Hypothalamus (tissue), 51 donors: ENCODE results near the gene COQ7.
A peak's percentile ranks its signal among the peaks of the same experiment; 100 is the strongest.

Experiments used
- DNase-seq, 51 donors: peaks; one replicate each; lab custom pipeline; 2025; lab: John Stamatoyannopoulos, UW

COQ7 gene

GRCh38 chr16:19067349-19068236, at the start of gene COQ7:
COQ7 (plus strand) TSS chr16:19067614; CDS start chr16:19067665, 51 bp downstream.
- peak; percentile 87 to 99 (median 95) for DNase-seq

- no peak for DNase-seq
Measured at GRCh38 chr16:19020689-19021088, 46.7 kb upstream of the COQ7 start.

- no peak for DNase-seq
Measured at GRCh38 chr16:19021747-19022146, 45.7 kb upstream of the COQ7 start.

- no peak for DNase-seq
Measured at GRCh38 chr16:19027416-19027815, 40.0 kb upstream of the COQ7 start.

GRCh38 chr16:19029980-19030379, 37.4 kb upstream of the COQ7 start:
- DNase-seq: no peak

- no peak for DNase-seq
Measured at GRCh38 chr16:19031738-19032137, 35.7 kb upstream of the COQ7 start.

- DNase-seq: no peak
Measured at GRCh38 chr16:19033761-19034160, 33.7 kb upstream of the COQ7 start.

GRCh38 chr16:19040400-19040799, 27.0 kb upstream of the COQ7 start:
- no peak for DNase-seq

- no peak for DNase-seq
Measured at GRCh38 chr16:19044769-19045168, 22.6 kb upstream of the COQ7 start.

- no peak for DNase-seq
Measured at GRCh38 chr16:19046062-19046461, 21.4 kb upstream of the COQ7 start.

GRCh38 chr16:19062706-19063105, 4.7 kb upstream of the COQ7 start:
- DNase-seq: no peak

GRCh38 chr16:19066988-19067348, 446 bp upstream of the COQ7 start:
- peak in 1 of 51 donors; percentile 4 for DNase-seq

GRCh38 chr16:19068237-19068815, 912 bp downstream of the COQ7 start:
- no peak for DNase-seq

- DNase-seq: peak in 34 of 51 donors; percentile 1 to 59 (median 18)
Measured at GRCh38 chr16:19071811-19072777, 4.7 kb downstream of the COQ7 start.

- DNase-seq: no peak
Measured at GRCh38 chr16:19073344-19073743, 5.9 kb downstream of the COQ7 start.

- no peak for DNase-seq
Measured at GRCh38 chr16:19073863-19074262, 6.4 kb downstream of the COQ7 start.

GRCh38 chr16:19075511-19075910, 8.1 kb downstream of the COQ7 start:
- no peak for DNase-seq

- no peak for DNase-seq
Measured at GRCh38 chr16:19077879-19078278, 10.5 kb downstream of the COQ7 start.

GRCh38 chr16:19083670-19084069, 16.3 kb downstream of the COQ7 start:
- no peak for DNase-seq

GRCh38 chr16:19084139-19084538, 16.7 kb downstream of the COQ7 start:
- no peak for DNase-seq

- DNase-seq: no peak
Measured at GRCh38 chr16:19084879-19085278, 17.5 kb downstream of the COQ7 start.
